Skeletal muscle satellite cell (primary cell): ENCODE results near the gene ARHGAP21.
A peak's percentile ranks its signal among the peaks of the same experiment; 100 is the strongest.
"Not testable (repeated sequence)": the region's sequence is repeated elsewhere in the genome, so short reads cannot be mapped to it uniquely, and the experiment has no call there.

Experiments used
- H3K27me3 ChIP-seq: 2 replicates; pipeline ENCODE4 v1.7.0; 2013; ENCODE audit warnings: low read length; ENCODE audit not compliant: control insufficient read depth, insufficient read depth
- H3K36me3 ChIP-seq: 2 replicates; pipeline ENCODE4 v1.7.0; 2013; ENCODE audit warnings: mild to moderate bottlenecking, control low read depth, low read length; ENCODE audit not compliant: insufficient read depth
- H3K4me1 ChIP-seq: 2 replicates; pipeline ENCODE4 v1.7.0; 2013; ENCODE audit warnings: low read length; ENCODE audit not compliant: control insufficient read depth, insufficient read depth
- H3K4me2 ChIP-seq: 2 replicates; pipeline ENCODE4 v1.7.0; 2013; ENCODE audit warnings: mild to moderate bottlenecking, low read length
- H3K4me3 ChIP-seq: 2 replicates; pipeline ENCODE4 v1.7.0; 2013; ENCODE audit warnings: low read length
- H3K9ac ChIP-seq: 2 replicates; pipeline ENCODE4 v1.7.0; 2013; ENCODE audit warnings: mild to moderate bottlenecking, low read depth, low read length, moderate library complexity
- H3K9me3 ChIP-seq: replicated peaks from 2 replicates; pipeline ENCODE4 v1.7.0; 2013; ENCODE audit warnings: mild to moderate bottlenecking, control low read depth, low read length

Gene ARHGAP21

DNA sequence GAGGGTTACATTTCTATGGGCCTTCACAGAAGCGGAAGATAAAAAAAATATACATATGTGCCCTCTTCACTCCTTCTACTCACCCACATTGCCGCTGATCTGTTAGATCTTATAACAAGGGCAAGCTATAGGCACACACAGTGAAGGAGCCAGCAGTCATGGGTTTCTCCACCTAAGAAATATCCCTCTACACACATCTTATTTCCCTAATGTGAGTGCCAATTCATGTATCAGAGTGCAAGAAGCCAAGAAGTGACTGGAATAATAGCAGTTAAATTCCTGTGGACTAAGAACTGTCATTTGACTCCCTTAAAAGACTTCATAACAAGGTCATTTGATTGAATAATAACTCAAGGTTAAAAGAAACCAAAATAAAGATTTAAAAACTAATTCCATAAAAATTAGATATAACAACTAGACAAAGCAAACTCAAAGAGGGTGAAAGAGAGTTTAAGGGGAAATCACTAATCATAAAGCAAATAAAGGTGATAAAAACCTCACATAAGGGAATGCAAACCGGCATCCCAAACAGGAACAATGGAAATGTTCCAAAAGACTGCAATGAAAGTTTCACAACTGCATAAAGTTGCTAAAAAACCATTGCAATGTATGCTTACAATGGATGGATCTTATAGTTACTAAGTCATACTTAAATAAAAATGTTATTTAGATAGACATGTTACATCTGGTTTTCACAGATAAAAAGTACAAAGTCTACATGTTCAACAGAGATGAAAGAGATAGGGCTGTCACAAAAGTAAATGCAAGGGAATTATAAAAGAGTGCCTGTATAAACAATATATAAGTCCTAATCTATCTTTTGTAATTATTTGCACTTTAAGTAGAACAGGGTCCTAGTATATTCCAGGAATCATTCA is 42.8 kb downstream of the ARHGAP21 start:
- Histone ChIP-seq H3K4me2 (peak overlapping the region; percentile 41), H3K36me3 (no peaks in the 10 kb centered on the region), H3K4me3 (no peak overlapping the region), H3K27me3 (no peaks in the 10 kb centered on the region), H3K9me3 (no peaks in the 10 kb centered on the region), H3K4me1 (peaks cover 17% of the 10 kb centered on the region), H3K9ac (no peak overlapping the region)

DNA sequence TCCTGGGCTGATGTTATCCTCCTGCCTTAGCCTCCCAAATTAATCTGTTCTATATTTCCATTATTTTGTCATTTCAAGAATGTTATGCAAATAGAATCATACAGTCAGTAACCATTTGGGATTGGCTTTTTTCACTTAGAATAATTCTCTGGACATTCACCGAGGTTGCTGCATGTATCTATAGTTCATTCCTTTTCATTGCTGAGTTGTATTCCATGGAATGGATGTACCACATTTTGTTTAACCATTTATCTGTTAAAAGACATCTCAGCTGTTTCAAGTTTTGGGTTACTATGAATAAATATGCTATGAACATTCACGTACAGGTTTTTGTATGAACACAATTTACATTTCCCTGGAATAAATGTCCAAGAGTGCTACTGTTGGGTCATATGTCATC is 44.9 kb downstream of the ARHGAP21 start:
- no peak overlapping the region for H3K4me2 ChIP-seq
- no peaks in the 10 kb centered on the region for H3K27me3 ChIP-seq
- H3K36me3 ChIP-seq, result no peaks in the 10 kb centered on the region
- no peak overlapping the region for H3K9ac ChIP-seq
- no peak overlapping the region for H3K4me3 ChIP-seq
- peaks cover 15% of the 10 kb centered on the region for H3K4me1 ChIP-seq
- no peaks in the 10 kb centered on the region for H3K9me3 ChIP-seq

DNA sequence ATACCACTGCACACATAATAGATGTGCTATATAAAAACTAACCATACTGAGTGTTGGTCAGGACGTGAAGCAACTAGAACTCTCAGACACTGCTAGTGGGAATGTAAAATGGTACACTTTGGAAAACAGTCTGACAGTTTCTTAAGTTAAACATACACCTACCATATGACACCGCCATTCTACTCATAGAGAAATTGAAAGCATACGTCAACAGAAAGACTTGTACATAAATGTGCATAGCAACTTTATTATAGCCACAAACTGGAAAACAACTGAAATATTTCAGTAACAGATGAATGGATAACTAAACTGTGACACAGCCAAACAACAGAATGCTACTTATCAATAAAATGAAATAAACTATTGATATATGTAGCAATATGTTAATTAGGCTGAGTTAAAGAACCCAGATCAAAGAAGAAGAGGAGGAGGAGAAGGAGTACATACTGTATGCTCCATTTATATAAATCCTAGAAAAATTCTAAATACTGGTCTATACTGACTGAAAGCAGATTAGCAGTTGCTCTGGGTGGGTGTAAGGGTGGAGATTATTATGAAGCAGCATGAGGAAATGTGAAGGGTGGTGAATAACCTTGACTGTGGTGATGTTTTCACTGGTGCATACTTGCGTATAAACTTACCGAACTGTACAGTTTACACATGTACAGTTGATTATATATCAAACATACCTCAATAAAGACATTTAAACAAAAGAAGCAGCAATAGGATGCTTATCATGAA is 48.6 kb downstream of the ARHGAP21 start:
- H3K9me3 ChIP-seq, result no peaks in the 10 kb centered on the region
- no peaks in the 10 kb centered on the region for H3K36me3 ChIP-seq
- H3K4me1 ChIP-seq, result no peaks in the 10 kb centered on the region
- no peak overlapping the region for H3K9ac ChIP-seq
- H3K4me3 ChIP-seq, result no peak overlapping the region
- no peaks in the 10 kb centered on the region for H3K27me3 ChIP-seq
- H3K4me2 ChIP-seq, result no peak overlapping the region

DNA sequence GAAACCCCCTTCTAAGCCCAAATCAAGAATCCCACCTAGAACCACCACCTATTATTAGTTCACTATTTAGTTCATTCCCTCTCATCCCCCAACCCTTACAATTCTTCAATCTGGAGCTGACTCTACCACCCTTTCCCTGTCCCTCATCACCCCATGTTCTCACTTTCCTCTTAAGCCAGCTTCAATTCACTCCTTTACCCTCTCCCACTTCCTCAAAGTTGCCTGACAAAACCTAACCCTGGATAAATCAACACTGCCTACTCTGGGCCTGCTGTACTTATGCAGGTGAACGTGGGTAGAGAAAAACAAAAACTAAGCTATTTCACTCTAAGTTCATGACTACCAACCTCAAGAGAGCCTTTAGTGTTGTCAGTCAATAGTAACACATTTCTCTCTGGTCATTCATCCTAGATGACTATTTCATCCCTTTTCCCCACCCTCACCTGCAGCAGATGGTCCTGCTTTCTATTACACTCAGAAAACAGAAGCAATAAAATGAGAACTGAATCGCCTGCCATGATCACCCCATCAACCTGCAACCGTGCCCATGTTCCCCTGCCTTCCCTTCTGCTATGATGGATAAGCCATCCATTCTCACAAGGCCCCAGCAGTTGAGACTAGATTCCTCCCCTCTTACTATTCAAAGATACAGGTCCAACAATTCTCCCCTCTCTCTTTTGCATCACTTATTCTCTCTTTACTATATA is 52.6 kb downstream of the ARHGAP21 start:
- no peak overlapping the region for H3K9ac ChIP-seq
- H3K4me2 ChIP-seq, result no peak overlapping the region
- peaks cover 8% of the 10 kb centered on the region for H3K36me3 ChIP-seq
- H3K4me3 ChIP-seq, result no peak overlapping the region
- H3K9me3 ChIP-seq, result no peaks in the 10 kb centered on the region
- H3K4me1 ChIP-seq, result no peaks in the 10 kb centered on the region
- H3K27me3 ChIP-seq, result no peaks in the 10 kb centered on the region

DNA sequence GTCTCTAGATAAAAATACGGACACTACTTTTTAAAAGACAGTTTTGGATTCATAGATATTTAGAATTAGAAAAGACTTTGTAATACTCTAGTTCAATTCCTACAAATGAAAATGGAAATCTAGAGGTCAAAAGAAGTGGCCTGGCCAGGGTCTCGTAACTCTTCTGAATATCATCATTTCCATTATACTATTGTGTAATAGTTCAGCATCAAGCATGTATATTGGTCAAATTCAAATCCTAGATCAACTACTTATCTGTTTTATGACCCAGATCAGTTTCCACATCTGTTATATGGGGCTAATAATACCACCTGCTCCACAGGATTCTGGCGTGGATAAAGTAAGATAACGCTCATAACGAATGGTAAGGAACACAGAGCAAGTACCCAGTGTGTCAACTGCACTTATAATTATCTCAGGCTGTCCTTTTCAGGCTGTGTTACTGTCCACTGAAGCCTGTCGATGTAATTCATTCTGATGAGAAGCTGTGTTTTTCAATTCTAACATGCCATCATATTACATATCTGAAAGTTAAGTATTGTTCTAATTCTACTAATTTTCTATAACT is 54.3 kb downstream of the ARHGAP21 start:
- Histone ChIP-seq H3K4me3 (no peak overlapping the region), H3K9ac (no peak overlapping the region), H3K36me3 (peaks cover 11% of the 10 kb centered on the region), H3K9me3 (no peaks in the 10 kb centered on the region), H3K27me3 (no peaks in the 10 kb centered on the region), H3K4me1 (no peaks in the 10 kb centered on the region), H3K4me2 (no peak overlapping the region)

DNA sequence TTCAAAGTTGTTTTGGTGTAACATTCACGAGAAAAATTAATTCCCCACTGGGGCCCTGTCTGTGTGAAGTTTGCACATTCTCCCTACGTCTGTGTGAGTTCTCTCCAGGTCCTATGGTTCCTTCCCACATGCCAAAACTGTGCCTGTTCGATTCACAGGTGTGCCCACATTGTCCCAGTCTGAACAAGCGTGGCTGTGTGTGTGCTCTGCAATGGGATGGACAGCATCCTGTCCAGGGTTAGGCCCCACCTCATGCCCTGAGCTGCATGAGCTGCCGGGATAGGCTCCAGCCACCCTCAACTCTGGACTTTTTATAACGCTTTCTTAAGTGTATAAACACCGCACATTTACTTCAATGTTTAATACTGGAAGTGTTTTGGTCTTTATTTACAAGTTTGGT is 55.4 kb downstream of the ARHGAP21 start:
- Histone ChIP-seq H3K36me3 (peaks cover 17% of the 10 kb centered on the region), H3K27me3 (no peaks in the 10 kb centered on the region), H3K4me1 (no peaks in the 10 kb centered on the region), H3K9me3 (no peaks in the 10 kb centered on the region), H3K4me2 (no peak overlapping the region), H3K4me3 (no peak overlapping the region), H3K9ac (no peak overlapping the region)

DNA sequence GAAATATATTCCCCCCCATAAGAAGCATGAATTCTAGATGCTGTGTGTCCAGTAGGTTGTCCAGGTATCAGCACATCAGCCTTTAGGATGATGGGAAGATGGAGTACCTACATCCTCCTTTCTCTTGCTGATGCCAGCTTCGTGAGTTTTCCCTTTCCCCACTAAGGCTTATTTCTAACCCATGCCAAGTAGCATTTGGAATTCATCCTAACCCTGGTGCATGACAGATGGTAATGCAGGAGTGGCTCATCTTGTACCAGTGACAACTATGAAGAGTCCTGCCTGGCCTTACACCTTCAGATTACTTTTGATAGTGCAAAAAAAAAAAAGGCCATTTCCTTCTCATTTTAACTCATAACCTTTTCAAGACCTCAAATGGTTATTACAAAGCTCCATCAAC is 58.7 kb downstream of the ARHGAP21 start:
- Histone ChIP-seq H3K4me1 (no peaks in the 10 kb centered on the region), H3K36me3 (peaks cover 17% of the 10 kb centered on the region), H3K4me3 (no peak overlapping the region)

DNA sequence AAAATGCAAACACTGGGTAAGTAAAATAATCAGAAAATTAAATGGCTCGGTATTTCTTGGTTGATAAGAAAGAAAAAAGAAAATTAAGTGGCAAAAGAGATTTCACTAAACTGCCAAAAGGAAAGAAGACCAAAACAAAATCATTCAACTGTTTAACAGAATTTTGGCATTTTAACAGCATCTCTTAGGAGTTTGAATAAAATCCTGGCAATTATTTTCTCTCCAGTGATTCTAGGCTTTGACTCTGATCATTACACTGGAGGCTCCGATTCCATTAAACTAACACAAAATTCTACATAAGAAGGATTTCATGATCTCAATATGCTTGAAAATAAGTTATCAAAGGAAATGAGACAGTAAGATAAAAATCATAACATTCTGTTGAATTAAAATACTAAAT is 62.3 kb downstream of the ARHGAP21 start:
- peaks cover 14% of the 10 kb centered on the region for H3K36me3 ChIP-seq

More for the DNA sequence above, 58.7 kb downstream of the ARHGAP21 start:
- Histone ChIP-seq H3K9ac (no peak overlapping the region), H3K27me3 (no peaks in the 10 kb centered on the region), H3K9me3 (no peaks in the 10 kb centered on the region), H3K4me2 (no peak overlapping the region)

DNA sequence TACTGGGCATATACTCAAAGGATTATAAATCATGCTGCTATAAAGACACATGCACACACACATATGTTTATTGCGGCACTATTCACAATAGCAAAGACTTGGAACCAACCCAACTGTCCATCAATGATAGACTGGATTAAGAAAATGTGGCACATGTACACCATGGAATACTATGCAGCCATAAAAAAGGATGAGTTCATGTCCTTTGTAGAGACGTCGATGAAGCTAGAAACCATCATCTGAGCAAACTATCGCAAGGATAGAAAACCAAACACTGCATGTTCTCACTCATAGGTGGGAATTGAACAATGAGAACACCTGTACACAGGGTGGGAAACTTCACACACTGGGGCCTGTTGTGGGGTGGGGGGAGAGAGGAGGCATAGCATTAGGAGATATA is 65.4 kb downstream of the ARHGAP21 start:
- H3K36me3 ChIP-seq, H3K4me2 ChIP-seq, H3K27me3 ChIP-seq, H3K4me1 ChIP-seq, H3K4me3 ChIP-seq, H3K9me3 ChIP-seq, H3K9ac ChIP-seq: not testable (repeated sequence)

More for the DNA sequence above, 62.3 kb downstream of the ARHGAP21 start:
- Histone ChIP-seq H3K4me3 (no peak overlapping the region), H3K4me2 (no peak overlapping the region), H3K4me1 (no peaks in the 10 kb centered on the region), H3K9ac (no peak overlapping the region), H3K27me3 (no peaks in the 10 kb centered on the region), H3K9me3 (no peaks in the 10 kb centered on the region)

DNA sequence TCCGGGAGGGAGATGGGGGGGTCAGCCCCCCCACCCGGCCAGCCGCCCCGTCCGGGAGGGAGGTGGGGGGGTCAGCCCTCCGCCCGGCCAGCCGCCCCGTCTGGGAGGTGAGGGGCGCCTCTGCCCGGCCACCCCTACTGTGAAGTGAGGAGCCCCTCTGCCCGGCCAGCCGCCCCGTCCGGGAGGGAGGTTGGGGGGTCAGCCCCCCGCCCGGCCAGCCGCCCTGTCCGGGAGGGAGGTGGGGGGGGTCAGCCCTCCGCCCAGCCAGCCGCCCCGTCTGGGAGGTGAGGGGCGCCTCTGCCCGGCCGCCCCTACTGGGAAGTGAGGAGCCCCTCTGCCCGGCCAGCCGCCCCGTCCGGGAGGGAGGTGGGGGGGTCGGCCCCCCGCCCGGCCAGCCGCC is 67.4 kb downstream of the ARHGAP21 start:
- not testable (repeated sequence) for H3K4me2 ChIP-seq, H3K9me3 ChIP-seq, H3K4me1 ChIP-seq, H3K27me3 ChIP-seq, H3K4me3 ChIP-seq, H3K36me3 ChIP-seq, H3K9ac ChIP-seq

DNA sequence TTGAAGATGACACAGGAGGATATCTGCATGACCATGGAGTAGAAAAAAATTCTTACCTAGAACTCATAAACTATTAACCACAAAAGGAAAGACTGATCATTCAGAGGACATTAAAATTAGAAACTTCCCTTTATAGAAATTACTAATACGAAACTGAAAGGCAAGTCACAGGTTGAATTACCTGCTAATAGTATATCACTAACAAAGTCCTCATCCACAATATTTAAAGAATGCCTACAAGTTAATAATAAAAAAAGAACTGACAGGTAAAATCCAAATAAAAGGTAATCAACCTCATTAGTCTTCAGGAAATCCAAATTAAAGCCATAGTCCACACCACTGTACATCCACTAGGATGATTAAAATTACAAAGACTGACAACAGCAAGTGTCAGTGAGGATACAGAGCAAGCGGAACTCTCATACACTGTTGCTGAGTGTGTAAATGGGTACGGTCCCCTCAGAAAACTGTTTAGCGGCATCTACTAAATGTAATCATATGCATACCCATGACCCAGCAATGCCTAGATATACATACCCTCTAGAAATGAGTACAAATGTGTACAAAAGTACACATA is 71.2 kb downstream of the ARHGAP21 start:
- peaks cover 4% of the 10 kb centered on the region for H3K36me3 ChIP-seq
- no peaks in the 10 kb centered on the region for H3K9me3 ChIP-seq
- H3K27me3 ChIP-seq, result no peaks in the 10 kb centered on the region
- H3K4me2 ChIP-seq, result no peak overlapping the region
- H3K4me1 ChIP-seq, result no peaks in the 10 kb centered on the region
- H3K4me3 ChIP-seq, result no peak overlapping the region
- no peak overlapping the region for H3K9ac ChIP-seq
